Hindlimb muscle (tissue), 1 donor: ENCODE data around the gene CUBN. TPM values are rescaled to one million over a fixed set of nuclear protein-coding genes. Genes with fewer than 3 reads are reported as not detected.

Experiments used
- DNase-seq: peaks from one replicate; pipeline ENCODE4 v3.0.0-alpha.2; 2013
- polyA plus RNA-seq: library from polyadenylated mRNA; unstranded; fragments of 120-200 nt; gene quantifications from one replicate; pipeline ENCODE4 v1.2.1, GENCODE V29; 2013; ENCODE audit not compliant: insufficient read length

Gene CUBN
- polyA plus RNA-seq, 1 donor = 3.3 TPM

GRCh38 chr10:16944986-16945385 lies 184.6 kb downstream of the CUBN start:
- no peak for DNase-seq

- peak; percentile 77 for DNase-seq
These were observed 185.2 kb downstream of the CUBN start for GRCh38 chr10:16944402-16944801.

GRCh38 chr10:16943295-16944285 lies 186.0 kb downstream of the CUBN start:
- DNase-seq = no peak

GRCh38 chr10:16942381-16943078 lies 187.1 kb downstream of the CUBN start:
- DNase-seq = no peak

- DNase-seq = no peak
These were observed 187.7 kb downstream of the CUBN start for GRCh38 chr10:16941870-16942269.

- no peak for DNase-seq
These were observed 188.5 kb downstream of the CUBN start for GRCh38 chr10:16941067-16941466.

GRCh38 chr10:16938952-16939351 lies 190.7 kb downstream of the CUBN start:
- DNase-seq = no peak

GRCh38 chr10:16934461-16934860 lies 195.2 kb downstream of the CUBN start:
- DNase-seq = no peak

GRCh38 chr10:16933783-16934182 lies 195.8 kb downstream of the CUBN start:
- no peak for DNase-seq

GRCh38 chr10:16931930-16932329 lies 197.7 kb downstream of the CUBN start:
- no peak for DNase-seq

- DNase-seq = no peak
These were observed 199.1 kb downstream of the CUBN start for GRCh38 chr10:16930540-16930939.

GRCh38 chr10:16929069-16929468 lies 200.5 kb downstream of the CUBN start:
- DNase-seq = no peak

GRCh38 chr10:16927546-16927945 lies 202.1 kb downstream of the CUBN start:
- DNase-seq = no peak

GRCh38 chr10:16923726-16924125 lies 205.9 kb downstream of the CUBN start:
- no peak for DNase-seq

- no peak for DNase-seq
These were observed 206.3 kb downstream of the CUBN start for GRCh38 chr10:16923309-16923708.

GRCh38 chr10:16919121-16919982 lies 210.3 kb downstream of the CUBN start:
- peak; percentile 19 for DNase-seq

- no peak for DNase-seq
These were observed 213.1 kb downstream of the CUBN start for GRCh38 chr10:16916496-16916895.

- no peak for DNase-seq
These were observed 214.3 kb downstream of the CUBN start for GRCh38 chr10:16915300-16915699.

GRCh38 chr10:16913266-16913665 lies 216.3 kb downstream of the CUBN start:
- no peak for DNase-seq

GRCh38 chr10:16910793-16911164 lies 218.8 kb downstream of the CUBN start:
- no peak for DNase-seq

- DNase-seq = no peak
These were observed 219.4 kb downstream of the CUBN start for GRCh38 chr10:16909961-16910792.

GRCh38 chr10:16909271-16909767 lies 220.3 kb downstream of the CUBN start:
- DNase-seq = no peak
